ENCODE results near the gene DNAJC15. TPM values are rescaled to one million over a fixed set of nuclear protein-coding genes. Genes with fewer than 3 reads are reported as not detected.

Gene DNAJC15
- polyA plus RNA-seq, 3 donors, result 8.3 to 31.1 (median 22.0) TPM

DNA sequence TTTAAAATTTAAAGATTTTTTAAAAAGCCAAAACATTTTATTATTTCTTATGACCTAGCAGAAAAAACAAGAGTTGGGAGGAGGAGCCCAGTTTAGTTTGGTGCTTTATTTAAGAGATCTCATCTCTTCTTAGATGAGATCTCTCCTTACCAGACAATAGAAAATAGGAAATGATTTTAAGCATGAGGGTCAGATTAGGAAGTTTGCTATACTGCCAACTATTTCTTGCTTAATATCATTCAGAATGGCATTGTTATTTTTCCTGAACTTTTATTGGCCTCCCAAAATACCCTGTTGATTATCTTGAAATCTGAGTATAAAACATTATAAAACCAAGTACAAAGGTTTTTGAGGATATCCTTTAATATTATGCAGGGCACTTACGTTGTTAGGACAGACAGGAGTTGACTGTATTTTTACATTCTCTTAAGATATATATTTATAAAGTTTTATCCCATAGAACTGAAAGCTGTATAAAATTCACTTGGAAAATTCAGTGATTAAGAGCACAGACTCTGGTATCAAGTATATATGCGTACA, 56.1 kb downstream of the DNAJC15 start:
- Mint-ChIP-seq H3K9me3 (peaks cover 0 to 2% (median 0%) of the 10 kb centered on the region in 7 donors), H3K27ac (no peak overlapping the region), H3K4me3 (no peak overlapping the region), H3K4me1 (peaks cover 5% of the 10 kb centered on the region), H3K36me3 (peaks cover 29 to 35% of the 10 kb centered on the region in 2 donors), H3K27me3 (ENCODE audit: low read depth in 3 of 3) (peaks cover 0 to 2% (median 0%) of the 10 kb centered on the region in 3 donors)
- no peak overlapping the region for H3K4me2 ChIP-seq (replicated peaks; ENCODE audit: extremely low read depth, low read length, poor library complexity, severe bottlenecking)
- TF ChIP-seq, protein P1, sequence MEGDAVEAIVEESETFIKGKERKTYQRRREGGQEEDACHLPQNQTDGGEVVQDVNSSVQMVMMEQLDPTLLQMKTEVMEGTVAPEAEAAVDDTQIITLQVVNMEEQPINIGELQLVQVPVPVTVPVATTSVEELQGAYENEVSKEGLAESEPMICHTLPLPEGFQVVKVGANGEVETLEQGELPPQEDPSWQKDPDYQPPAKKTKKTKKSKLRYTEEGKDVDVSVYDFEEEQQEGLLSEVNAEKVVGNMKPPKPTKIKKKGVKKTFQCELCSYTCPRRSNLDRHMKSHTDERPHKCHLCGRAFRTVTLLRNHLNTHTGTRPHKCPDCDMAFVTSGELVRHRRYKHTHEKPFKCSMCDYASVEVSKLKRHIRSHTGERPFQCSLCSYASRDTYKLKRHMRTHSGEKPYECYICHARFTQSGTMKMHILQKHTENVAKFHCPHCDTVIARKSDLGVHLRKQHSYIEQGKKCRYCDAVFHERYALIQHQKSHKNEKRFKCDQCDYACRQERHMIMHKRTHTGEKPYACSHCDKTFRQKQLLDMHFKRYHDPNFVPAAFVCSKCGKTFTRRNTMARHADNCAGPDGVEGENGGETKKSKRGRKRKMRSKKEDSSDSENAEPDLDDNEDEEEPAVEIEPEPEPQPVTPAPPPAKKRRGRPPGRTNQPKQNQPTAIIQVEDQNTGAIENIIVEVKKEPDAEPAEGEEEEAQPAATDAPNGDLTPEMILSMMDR (IDR thresholded peaks at IDR 0.05), result no peak
- DNase-seq, result no peak
- intact Hi-C loops (cut with micrococcal nuclease), result no loop called here
- H2AFZ ChIP-seq (ENCODE audit: insufficient read depth, low read depth, low read length, poor library complexity, severe bottlenecking), result no peak overlapping the region
- no peak overlapping the region for H3K4me3 ChIP-seq (replicated peaks in 1 of 3; ENCODE audit: low read depth in 2 of 3, low read length in 3 of 3)
- H3K9ac ChIP-seq (ENCODE audit: insufficient read depth, low read length, poor library complexity, severe bottlenecking), result no peak overlapping the region
- H3K4me1 ChIP-seq (ENCODE audit: control insufficient read depth in 1 of 2, insufficient read depth in 2 of 2, low read length in 2 of 2), result no peaks in the 10 kb centered on the region
- H3K27ac ChIP-seq (ENCODE audit: low read depth in 1 of 2, low read length in 2 of 2), result no peak overlapping the region
- no CpG with 5 or more reads among the region's 2 CpGs for WGBS (ENCODE audit: insufficient coverage)
- H3K27me3 ChIP-seq (ENCODE audit: control insufficient read depth in 2 of 2, insufficient read depth in 2 of 2, low read length in 2 of 2), result no peaks in the 10 kb centered on the region
- H4K20me1 ChIP-seq (ENCODE audit: insufficient read depth, low read length), result no peaks in the 10 kb centered on the region
- peaks cover 6 to 34% of the 10 kb centered on the region in 2 donors for H3K36me3 ChIP-seq (replicated peaks in 1 of 2; ENCODE audit: control insufficient read depth in 1 of 2, insufficient read depth in 2 of 2, low read length in 2 of 2)
- H3K79me2 ChIP-seq (ENCODE audit: insufficient read depth, low read length), result peaks cover 4% of the 10 kb centered on the region
- H3K9me3 ChIP-seq (replicated peaks in 1 of 2; ENCODE audit: control insufficient read depth in 1 of 2, insufficient read depth in 1 of 2, low read length in 2 of 2), result no peaks in the 10 kb centered on the region

DNA sequence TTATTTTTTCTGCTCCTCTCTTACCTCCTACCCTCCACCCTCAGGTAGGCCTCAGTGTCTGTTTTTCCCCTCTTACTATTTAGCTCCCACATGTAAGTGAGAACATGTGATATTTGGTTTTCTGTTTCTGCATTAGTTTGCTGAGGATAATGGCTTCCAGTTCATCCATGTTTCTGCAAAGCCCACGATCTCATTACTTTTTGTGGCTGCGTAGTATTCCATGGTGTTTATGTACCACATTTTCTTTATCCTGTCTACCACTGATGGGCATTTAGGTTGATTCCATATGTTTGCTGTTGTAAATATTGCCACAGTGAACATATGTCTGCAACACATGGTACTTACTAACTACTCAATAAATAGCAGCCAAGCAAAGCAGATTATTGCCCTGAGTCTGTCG, 56.8 kb downstream of the DNAJC15 start:
- Histone ChIP-seq H3K79me2 (ENCODE audit: insufficient read depth, low read length) (no peaks in the 10 kb centered on the region), H3K9ac (ENCODE audit: insufficient read depth, low read length, poor library complexity, severe bottlenecking) (no peak overlapping the region), H2AFZ (ENCODE audit: insufficient read depth, low read depth, low read length, poor library complexity, severe bottlenecking) (no peak overlapping the region), H3K4me3 (replicated peaks in 1 of 3; ENCODE audit: low read depth in 2 of 3, low read length in 3 of 3) (no peak overlapping the region), H3K4me2 (replicated peaks; ENCODE audit: extremely low read depth, low read length, poor library complexity, severe bottlenecking) (no peak overlapping the region), H3K27me3 (ENCODE audit: control insufficient read depth in 2 of 2, insufficient read depth in 2 of 2, low read length in 2 of 2) (no peaks in the 10 kb centered on the region), H3K36me3 (replicated peaks in 1 of 2; ENCODE audit: control insufficient read depth in 1 of 2, insufficient read depth in 2 of 2, low read length in 2 of 2) (peaks cover 6 to 34% of the 10 kb centered on the region in 2 donors), H3K4me1 (ENCODE audit: control insufficient read depth in 1 of 2, insufficient read depth in 2 of 2, low read length in 2 of 2) (no peaks in the 10 kb centered on the region), H4K20me1 (ENCODE audit: insufficient read depth, low read length) (no peaks in the 10 kb centered on the region), H3K27ac (ENCODE audit: low read depth in 1 of 2, low read length in 2 of 2) (no peak overlapping the region), H3K9me3 (replicated peaks in 1 of 2; ENCODE audit: control insufficient read depth in 1 of 2, insufficient read depth in 1 of 2, low read length in 2 of 2) (no peaks in the 10 kb centered on the region)
- Mint-ChIP-seq H3K27ac (no peak overlapping the region), H3K27me3 (ENCODE audit: low read depth in 3 of 3) (peaks cover 0 to 2% (median 0%) of the 10 kb centered on the region in 3 donors), H3K36me3 (peaks cover 29 to 35% of the 10 kb centered on the region in 2 donors), H3K4me3 (no peak overlapping the region), H3K4me1 (peaks cover 2% of the 10 kb centered on the region), H3K9me3 (peaks cover 0 to 2% (median 0%) of the 10 kb centered on the region in 7 donors)
- intact Hi-C loops (cut with micrococcal nuclease), result no loop called here
- no peak for DNase-seq
- WGBS (ENCODE audit: insufficient coverage), result no CpG with 5 or more reads among the region's 3 CpGs
- TF ChIP-seq, protein P1 (IDR thresholded peaks at IDR 0.05), result no peak
